AG08396 (cell line): ENCODE results near the gene INO80E.

Source experiments
- DNase-seq: peaks from one replicate; pipeline ENCODE4 v3.0.0; 2012; ENCODE audit warnings: low spot score, mixed read lengths

Gene INO80E

GRCh38 chr16:29993191-29993902 lies 2.7 kb upstream of the INO80E start:
- DNase-seq = no peak

- DNase-seq = no peak
Observed at GRCh38 chr16:29993903-29994599, 2.0 kb upstream of the INO80E start.

GRCh38 chr16:29994600-29995323 lies 1.3 kb upstream of the INO80E start:
- DNase-seq = peak; percentile 69

GRCh38 chr16:29995324-29995910 lies 624 bp upstream of the INO80E start, which contains the start of gene HIRIP3:
HIRIP3 (minus strand) TSS chr16:29995617; CDS start chr16:29995605, 12 bp downstream.
- DNase-seq = peak; percentile 94

DNA sequence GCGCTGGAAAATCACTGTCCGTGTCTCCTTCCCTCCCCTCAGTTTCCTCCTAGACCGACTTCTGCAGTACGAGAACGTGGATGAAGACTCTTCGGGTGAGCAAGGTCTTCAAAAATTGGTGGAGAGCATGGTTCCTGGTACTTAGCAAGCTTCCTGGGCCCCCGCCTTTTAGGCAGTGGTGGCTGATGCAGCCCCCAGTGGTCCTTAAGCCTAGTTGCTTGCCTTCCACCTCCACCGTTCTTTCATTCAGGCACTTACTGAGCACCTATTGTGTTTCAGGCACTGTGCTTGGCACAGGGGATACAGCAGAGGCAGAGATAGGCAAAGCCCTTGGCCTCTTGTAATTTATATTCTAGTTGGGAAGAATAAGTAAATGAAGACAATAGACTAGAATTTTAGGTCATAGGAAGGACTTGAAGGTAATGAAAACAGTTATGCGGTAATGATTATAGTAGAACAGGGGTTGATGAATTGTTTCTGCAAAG lies 767 bp downstream of the INO80E start:
- no peak for DNase-seq

GRCh38 chr16:29999605-30000004 lies 3.6 kb downstream of the INO80E start:
- DNase-seq = no peak

DNA sequence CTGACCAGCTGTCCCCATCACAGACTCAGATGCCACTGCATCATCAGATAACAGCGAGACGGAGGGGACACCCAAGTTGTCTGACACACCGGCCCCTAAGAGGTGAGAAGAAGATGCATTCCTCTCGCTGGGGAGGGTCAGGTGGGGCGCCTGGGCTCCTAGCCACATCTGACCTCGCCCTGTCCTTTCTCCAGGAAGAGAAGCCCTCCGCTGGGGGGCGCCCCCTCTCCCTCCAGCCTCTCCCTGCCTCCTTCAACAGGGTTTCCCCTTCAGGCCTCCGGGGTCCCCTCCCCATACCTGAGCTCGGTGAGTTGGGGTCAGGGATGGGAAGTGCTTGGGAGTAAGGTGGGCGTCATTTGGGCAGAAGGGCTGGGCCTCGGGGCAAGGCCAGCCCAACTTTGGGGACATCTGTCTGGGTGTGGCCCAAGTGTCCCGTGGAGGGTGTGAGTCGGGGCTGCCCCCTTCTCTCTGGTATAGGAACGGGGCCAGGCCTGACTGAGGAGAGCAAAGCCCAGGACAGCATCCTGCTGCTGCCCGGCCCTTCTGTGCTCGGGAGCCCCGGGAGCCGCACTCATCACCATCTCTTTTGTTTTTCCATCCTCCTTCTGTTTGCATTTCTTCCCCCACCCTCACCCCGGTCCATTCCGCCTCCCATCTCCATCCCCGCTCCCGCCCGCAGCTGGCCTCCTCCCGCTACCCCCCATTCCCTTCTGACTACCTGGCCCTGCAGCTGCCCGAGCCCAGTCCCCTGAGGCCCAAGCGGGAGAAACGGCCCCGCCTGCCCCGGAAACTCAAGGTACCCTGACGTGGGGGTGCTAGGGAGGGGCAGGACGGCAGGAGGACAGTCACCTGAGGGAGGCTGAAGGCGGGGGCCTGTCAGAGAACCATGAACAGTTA lies 4.9 kb downstream of the INO80E start:
- no peak for DNase-seq

- no peak for DNase-seq
Observed at GRCh38 chr16:30002614-30003346, 6.7 kb downstream of the INO80E start.

DNA sequence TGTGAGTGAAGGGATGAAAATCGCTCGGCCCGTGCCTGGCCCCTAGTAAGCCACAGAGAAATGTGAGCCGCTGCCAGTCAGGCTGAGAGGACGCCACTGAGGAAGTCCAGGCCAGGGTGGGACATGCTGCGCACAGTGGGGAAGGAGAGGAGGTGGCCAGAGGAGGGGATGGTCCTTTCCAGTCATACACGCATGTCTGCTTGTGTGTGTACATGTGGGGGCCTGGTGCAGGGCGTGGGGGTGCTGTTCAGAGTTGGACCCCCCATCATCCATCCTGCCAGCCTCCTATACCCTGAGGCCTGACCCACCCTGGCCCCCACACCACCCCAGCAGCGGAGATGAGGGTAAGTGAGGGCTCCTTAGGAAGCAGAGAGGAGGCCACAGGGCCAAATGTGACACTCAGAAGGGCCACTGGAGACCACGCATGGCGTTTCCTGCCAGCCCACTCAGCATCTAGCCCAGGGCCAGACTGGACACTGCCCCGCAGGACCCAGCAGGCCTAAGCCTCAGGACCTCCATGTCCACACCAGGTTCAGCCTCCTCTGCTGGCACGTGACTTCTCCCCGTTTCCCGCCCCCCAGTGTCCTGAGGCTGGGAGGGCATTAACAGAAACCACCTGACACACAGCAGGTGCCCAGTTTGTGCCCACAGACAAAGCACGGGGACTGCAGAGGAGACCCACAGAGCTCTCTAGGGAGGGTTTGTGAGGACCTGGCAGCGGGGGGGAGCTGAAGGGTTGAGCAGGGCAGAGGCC lies 7.8 kb downstream of the INO80E start:
- DNase-seq = no peak

DNA sequence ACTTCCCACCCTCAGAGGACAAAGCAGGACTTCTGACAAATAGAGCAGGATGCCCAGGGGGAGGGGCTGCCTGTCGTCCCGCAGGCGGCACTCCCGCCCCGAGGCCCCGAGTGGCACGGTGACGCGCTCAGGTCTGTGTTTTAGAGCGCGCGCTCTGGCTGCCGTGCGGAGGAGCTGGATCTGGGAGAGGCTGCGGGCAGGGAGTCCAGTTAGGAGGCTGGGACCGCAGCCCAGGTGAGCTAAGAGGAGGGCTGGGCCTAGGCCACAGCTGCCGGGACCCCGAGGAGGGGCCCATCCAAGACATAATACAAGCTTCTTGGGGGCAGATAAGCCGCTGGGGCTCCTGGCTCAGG lies 8.4 kb downstream of the INO80E start:
- no peak for DNase-seq

DNA sequence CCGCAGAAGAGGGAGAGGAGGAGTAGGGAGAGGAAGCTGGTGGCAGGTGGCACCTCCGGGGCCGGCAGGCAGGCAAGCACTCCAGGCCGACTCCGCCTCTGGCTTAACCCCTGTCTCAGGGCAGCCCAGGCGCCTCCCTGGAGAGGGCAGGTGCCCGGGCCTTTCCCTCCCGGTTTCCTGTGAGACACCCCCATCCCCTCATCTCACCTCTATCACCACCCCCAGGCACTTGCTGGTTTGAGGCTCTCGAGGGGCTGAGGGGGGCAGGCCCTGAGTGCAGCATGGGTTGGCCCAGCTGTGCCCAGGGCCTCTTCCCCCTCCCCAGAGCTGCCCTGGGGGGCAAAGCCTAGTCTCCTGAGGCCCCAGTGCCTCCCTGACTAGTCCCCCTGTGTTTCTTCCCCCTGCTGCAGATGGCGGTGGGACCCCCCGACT lies 8.8 kb downstream of the INO80E start:
- no peak for DNase-seq

- DNase-seq = peak; percentile 87
Observed at GRCh38 chr16:30005341-30006094, 9.5 kb downstream of the INO80E start.

DNA sequence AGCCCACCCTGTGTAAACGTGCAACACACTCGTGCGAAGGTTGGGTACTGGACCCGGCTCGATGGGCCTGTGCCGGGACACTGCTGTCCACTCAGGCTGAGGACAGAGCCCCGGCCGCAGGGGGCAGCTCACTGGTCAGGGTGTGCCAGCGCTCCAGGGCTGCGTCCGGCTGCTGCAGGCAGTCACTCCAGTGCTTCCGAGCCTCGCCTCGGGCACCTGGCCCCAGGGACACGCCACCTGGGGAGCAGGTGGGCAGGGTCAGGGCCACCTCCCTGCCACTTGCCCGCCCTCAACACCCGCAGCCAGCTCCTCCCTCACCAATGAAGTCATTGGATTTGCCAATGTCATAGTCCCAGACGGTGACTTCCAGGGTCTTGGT lies 10.0 kb downstream of the INO80E start:
- no peak for DNase-seq

DNA sequence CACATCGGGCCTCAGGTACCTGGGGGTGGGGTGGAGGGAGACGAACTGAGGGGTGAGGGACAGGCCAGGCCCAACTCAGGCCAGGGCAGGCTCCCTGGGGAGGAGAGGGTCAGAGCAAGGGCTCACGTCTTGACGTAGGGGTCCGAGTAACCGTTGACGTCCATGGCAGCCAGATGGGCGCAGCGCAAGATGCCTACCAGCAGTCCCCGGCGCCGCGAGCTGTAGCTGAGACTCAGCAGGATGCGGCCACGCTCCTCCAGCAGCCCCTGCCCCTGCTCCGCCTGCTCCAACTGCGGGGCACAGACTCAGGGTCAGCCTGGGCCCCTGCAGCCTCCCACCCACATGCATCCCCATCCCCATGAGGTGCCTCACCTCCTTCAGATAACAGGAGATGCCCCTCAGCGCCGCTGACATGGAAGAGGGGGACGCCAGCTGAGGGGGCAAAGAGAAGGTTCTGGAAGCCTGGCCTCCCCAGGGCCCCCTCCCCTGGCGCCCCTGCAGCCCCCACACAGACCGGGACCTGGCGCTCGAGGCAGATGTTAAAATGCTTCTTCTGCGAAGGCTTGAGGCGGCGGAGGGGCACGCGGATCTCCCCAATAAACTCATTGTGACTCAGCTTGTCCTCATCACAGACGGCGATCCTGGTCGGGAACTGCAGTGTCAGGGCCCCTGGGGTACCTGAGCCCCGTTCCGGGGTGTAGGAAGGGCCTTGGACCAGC lies 10.8 kb downstream of the INO80E start:
- no peak for DNase-seq

GRCh38 chr16:30007378-30007895 lies 11.4 kb downstream of the INO80E start:
- no peak for DNase-seq

GRCh38 chr16:30009085-30009862 lies 13.2 kb downstream of the INO80E start:
- DNase-seq = no peak
